ENCODE results near the gene CCDC88A.

GRCh38 chr2:55247025-55247424, 172.6 kb downstream of the CCDC88A start:
- no peak for TF ChIP-seq CTCF (IDR thresholded peaks at IDR 0.05; ENCODE audit: low read length)
- TF ChIP-seq EZH2 (IDR thresholded peaks at IDR 0.05; ENCODE audit: borderline replicate concordance, low read length) = no peak
